SU-DHL-6 (cell line): ENCODE results near the gene CATSPERE.
"Not testable (repeated sequence)": the region's sequence is repeated elsewhere in the genome, so short reads cannot be mapped to it uniquely, and the experiment has no call there.

ENCODE experiments used
- H2AFZ ChIP-seq: fragments of 200-600 bp; sonication (generic); 2 replicates; pipeline ENCODE4 v1.6.1; 2014; ENCODE audit warnings: low read depth, mild to moderate bottlenecking, moderate library complexity, mixed read lengths, antibody characterized with exemption, low read length; ENCODE audit not compliant: severe bottlenecking
- H3F3A ChIP-seq: fragments of 200-600 bp; shearing (Covaris generic); 2 replicates; pipeline ENCODE4 v1.6.0; 2016; ENCODE audit warnings: antibody characterized with exemption, mild to moderate bottlenecking; ENCODE audit not compliant: insufficient read depth
- H3K27ac ChIP-seq: fragments of 200-600 bp; sonication (generic); 2 replicates; pipeline ENCODE4 v1.5.1; 2016; ENCODE audit warnings: low read depth, mild to moderate bottlenecking, low read length, moderate library complexity, mixed read lengths
- H3K27me3 ChIP-seq: fragments of 200-600 bp; sonication (generic), shearing (Covaris generic); 2 replicates; pipeline ENCODE4 v1.6.0; 2014; ENCODE audit warnings: mild to moderate bottlenecking, low read length
- H3K36me3 ChIP-seq: fragments of 200-600 bp; sonication (generic); 2 replicates; pipeline ENCODE4 v1.6.1; 2014; ENCODE audit warnings: mild to moderate bottlenecking, low read length, mixed read lengths
- H3K4me2 ChIP-seq: fragments of 300-600, 200-600 bp; shearing (Covaris generic), sonication (generic); 2 replicates; pipeline ENCODE4 v1.6.0; 2014; ENCODE audit warnings: low read length, low read depth, mild to moderate bottlenecking; ENCODE audit not compliant: poor library complexity, severe bottlenecking
- H3K4me3 ChIP-seq: fragments of 200-600 bp; sonication (generic); 2 replicates; pipeline ENCODE4 v1.5.1; 2014; ENCODE audit warnings: antibody characterized with exemption, low read length, mild to moderate bottlenecking, mixed read lengths; ENCODE audit not compliant: insufficient read depth, poor library complexity, severe bottlenecking
- H3K79me2 ChIP-seq: fragments of 200-600 bp; sonication (generic); 2 replicates; pipeline ENCODE4 v1.6.1; 2014; ENCODE audit warnings: mild to moderate bottlenecking, low read length, moderate library complexity; ENCODE audit not compliant: insufficient read depth
- H3K9ac ChIP-seq: fragments of 200-600 bp; sonication (generic); 2 replicates; pipeline ENCODE4 v1.7.0; 2014; ENCODE audit warnings: mild to moderate bottlenecking, low read length
- H3K9me2 ChIP-seq: fragments of 200-600 bp; sonication (generic); replicated peaks from 2 replicates; pipeline ENCODE4 v1.6.1; 2014; ENCODE audit warnings: low read length; ENCODE audit not compliant: insufficient read depth
- H3K9me3 ChIP-seq: fragments of 200-600 bp; sonication (generic); 2 replicates; pipeline ENCODE4 v1.6.1; 2014; ENCODE audit warnings: low read length, mixed read lengths; ENCODE audit not compliant: insufficient read depth
- H4K20me1 ChIP-seq: fragments of 200-600 bp; sonication (generic); 2 replicates; pipeline ENCODE4 v1.6.1; 2014; ENCODE audit warnings: low read depth, mild to moderate bottlenecking, antibody characterized with exemption, low read length, moderate library complexity, mixed read lengths
- EZH2phosphoT487 ChIP-seq: fragments of 200-600 bp; sonication (generic), shearing (Covaris generic); conservative IDR thresholded peaks from 2 replicates; pipeline ENCODE4 v1.6.1; 2018; ENCODE audit warnings: mild to moderate bottlenecking, antibody characterized with exemption, low read length, moderate library complexity, mixed read lengths
- TF ChIP-seq, protein P1 (sequence below): fragments of 200-600 bp; sonication (generic); IDR thresholded peaks from one replicate; pipeline ENCODE4 v1.5.1; 2017; ENCODE audit warnings: antibody characterized with exemption, mild to moderate bottlenecking, low read length, moderate library complexity; ENCODE audit not compliant: insufficient read depth, poor library complexity, severe bottlenecking

Gene CATSPERE

DNA sequence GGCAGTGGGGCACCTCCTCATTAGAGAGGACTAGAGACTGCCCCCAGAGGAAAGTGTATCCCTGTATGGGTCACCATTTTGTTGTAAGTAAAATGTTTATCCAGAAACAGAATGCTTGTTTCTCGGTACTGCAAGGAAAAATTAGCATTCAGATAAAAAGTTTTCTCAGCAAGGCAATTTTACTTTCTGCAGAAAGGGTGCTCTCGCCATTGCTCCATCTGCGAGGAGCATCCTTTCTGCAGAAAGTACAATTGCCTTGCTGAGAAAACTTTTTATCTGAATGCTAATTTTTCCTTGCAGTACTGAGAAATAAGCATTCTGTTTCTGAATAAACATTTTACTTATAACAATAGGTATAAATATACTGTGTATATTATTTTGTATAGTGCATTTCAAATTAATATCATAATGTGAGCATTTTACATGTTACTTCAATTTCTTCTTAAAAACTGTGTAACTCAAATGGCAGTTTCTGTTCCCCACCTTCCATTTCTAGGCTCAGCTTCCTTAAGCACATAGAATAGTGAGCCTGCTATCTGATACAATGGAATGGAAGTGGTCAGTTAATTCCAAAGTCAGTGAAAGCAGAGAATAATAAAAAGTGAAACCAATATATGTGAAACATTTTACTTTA lies 115.3 kb downstream of the CATSPERE start:
- Histone ChIP-seq H3K79me2 (no peaks in the 10 kb centered on the region), H3K4me3 (no peak overlapping the region), H3K27me3 (no peaks in the 10 kb centered on the region), H3K36me3 (0 out of 2 replicates have a peak, but pooled peaks cover 2% of the 10 kb centered on the region), H3K9me2 (no peaks in the 10 kb centered on the region), H3K9ac (no peak overlapping the region), H3K27ac (no peak overlapping the region), H2AFZ (no peak overlapping the region), H4K20me1 (no peaks in the 10 kb centered on the region), H3F3A (no peaks in the 10 kb centered on the region), H3K4me2 (no peak overlapping the region), H3K9me3 (peaks cover 44% of the 10 kb centered on the region)
- TF ChIP-seq, protein P1, sequence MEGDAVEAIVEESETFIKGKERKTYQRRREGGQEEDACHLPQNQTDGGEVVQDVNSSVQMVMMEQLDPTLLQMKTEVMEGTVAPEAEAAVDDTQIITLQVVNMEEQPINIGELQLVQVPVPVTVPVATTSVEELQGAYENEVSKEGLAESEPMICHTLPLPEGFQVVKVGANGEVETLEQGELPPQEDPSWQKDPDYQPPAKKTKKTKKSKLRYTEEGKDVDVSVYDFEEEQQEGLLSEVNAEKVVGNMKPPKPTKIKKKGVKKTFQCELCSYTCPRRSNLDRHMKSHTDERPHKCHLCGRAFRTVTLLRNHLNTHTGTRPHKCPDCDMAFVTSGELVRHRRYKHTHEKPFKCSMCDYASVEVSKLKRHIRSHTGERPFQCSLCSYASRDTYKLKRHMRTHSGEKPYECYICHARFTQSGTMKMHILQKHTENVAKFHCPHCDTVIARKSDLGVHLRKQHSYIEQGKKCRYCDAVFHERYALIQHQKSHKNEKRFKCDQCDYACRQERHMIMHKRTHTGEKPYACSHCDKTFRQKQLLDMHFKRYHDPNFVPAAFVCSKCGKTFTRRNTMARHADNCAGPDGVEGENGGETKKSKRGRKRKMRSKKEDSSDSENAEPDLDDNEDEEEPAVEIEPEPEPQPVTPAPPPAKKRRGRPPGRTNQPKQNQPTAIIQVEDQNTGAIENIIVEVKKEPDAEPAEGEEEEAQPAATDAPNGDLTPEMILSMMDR: no peak
- TF ChIP-seq EZH2phosphoT487: no peak

DNA sequence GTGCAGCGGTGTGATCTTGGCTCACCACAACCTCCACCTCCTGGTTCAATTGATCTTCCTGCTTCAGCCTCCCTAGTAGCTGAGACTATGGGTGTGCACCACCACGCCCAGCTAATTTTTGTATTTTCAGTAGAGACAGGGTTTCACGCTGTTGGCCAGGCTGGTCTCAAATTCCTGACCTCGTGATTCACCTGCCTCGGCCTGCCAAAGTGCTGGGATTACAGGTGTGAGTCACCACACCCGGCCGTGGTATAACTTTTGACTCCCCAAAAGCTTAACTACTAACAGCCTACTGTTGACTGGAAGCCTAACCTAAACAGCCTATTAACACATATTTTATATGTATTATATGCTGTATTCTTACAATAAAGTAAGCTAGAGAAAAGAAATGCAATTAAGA lies 117.1 kb downstream of the CATSPERE start:
- H3K4me3 ChIP-seq, H3K36me3 ChIP-seq, H4K20me1 ChIP-seq, H3F3A ChIP-seq, H3K27ac ChIP-seq, H3K9ac ChIP-seq, H3K27me3 ChIP-seq, H3K4me2 ChIP-seq, H3K9me2 ChIP-seq, H2AFZ ChIP-seq, H3K79me2 ChIP-seq: not testable (repeated sequence)
- H3K9me3 ChIP-seq: peaks cover 44% of the 10 kb centered on the region

DNA sequence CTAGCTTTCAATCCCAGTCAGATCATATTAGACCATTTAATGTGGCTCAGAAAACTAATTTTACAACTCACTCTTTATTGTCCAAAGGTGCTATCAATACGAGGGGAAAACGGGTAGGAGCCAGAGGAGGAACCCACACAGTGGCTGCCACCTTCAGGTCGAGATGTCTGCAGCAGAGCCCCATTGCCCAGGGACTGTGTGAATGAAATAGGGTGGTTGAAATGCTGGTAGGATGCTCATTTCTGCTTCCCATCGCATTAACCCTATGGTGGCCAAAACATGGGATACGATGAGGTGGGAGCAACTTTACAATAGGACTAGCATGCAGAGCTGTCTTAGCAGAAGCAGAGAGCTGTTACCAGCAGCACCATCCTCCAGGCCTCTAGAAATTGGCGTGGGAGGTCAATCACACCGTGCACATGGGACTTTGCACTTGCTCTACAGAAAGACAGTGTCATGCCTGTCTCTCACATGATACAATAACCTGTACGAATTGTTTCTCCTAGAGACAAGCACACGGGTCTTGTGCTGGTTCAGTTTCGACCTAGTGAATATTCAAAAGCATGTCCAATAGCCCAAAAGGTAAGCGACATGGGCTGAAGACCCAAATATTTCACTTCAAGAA lies 122.4 kb downstream of the CATSPERE start:
- TF ChIP-seq, protein P1: no peak
- TF ChIP-seq EZH2phosphoT487: no peak
- Histone ChIP-seq H3K4me3 (no peak overlapping the region), H3K4me2 (no peak overlapping the region), H3K36me3 (no peaks in the 10 kb centered on the region), H3F3A (no peaks in the 10 kb centered on the region), H3K27me3 (no peaks in the 10 kb centered on the region), H3K9me2 (no peaks in the 10 kb centered on the region), H3K9ac (no peak overlapping the region), H3K9me3 (no peaks in the 10 kb centered on the region), H2AFZ (no peak overlapping the region), H3K27ac (no peak overlapping the region), H3K79me2 (no peaks in the 10 kb centered on the region), H4K20me1 (no peaks in the 10 kb centered on the region)

DNA sequence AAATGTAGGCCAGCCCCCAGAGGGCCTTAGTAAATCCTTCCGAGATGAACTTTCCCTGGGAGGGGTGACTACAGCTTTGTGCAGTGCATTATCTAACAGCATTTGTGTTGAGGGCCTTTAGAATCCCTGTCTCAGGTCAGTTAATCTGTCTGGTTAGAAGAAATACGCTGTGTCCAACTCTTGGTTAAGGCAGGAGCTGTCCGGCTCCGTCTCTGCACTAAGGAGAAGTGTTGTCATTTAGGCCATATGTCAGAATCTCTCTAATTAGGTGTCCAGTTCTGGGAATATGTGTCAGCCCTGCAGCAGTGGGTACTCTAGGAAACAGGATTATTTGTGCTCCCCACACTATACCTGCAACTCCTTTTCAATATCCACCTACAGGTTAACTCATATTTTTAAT lies 124.8 kb downstream of the CATSPERE start:
- H3K27ac ChIP-seq: no peak overlapping the region
- no peak overlapping the region for H3K4me2 ChIP-seq
- H2AFZ ChIP-seq: no peak overlapping the region
- H3K36me3 ChIP-seq: no peaks in the 10 kb centered on the region
- no peaks in the 10 kb centered on the region; the same call in 1 of the 2 replicates for H3K9me3 ChIP-seq
- H3K9me2 ChIP-seq: no peaks in the 10 kb centered on the region
- H3K27me3 ChIP-seq: no peaks in the 10 kb centered on the region
- no peaks in the 10 kb centered on the region for H4K20me1 ChIP-seq
- no peak for TF ChIP-seq EZH2phosphoT487
- TF ChIP-seq, protein P1: no peak
- H3K79me2 ChIP-seq: no peaks in the 10 kb centered on the region
- no peak overlapping the region for H3K4me3 ChIP-seq
- H3K9ac ChIP-seq: no peak overlapping the region
- H3F3A ChIP-seq: no peaks in the 10 kb centered on the region
